Measurements from ENCODE around the gene CAPZB.
"Not testable (repeated sequence)": the region's sequence is repeated elsewhere in the genome, so short reads cannot be mapped to it uniquely, and the experiment has no call there.

CAPZB gene

DNA sequence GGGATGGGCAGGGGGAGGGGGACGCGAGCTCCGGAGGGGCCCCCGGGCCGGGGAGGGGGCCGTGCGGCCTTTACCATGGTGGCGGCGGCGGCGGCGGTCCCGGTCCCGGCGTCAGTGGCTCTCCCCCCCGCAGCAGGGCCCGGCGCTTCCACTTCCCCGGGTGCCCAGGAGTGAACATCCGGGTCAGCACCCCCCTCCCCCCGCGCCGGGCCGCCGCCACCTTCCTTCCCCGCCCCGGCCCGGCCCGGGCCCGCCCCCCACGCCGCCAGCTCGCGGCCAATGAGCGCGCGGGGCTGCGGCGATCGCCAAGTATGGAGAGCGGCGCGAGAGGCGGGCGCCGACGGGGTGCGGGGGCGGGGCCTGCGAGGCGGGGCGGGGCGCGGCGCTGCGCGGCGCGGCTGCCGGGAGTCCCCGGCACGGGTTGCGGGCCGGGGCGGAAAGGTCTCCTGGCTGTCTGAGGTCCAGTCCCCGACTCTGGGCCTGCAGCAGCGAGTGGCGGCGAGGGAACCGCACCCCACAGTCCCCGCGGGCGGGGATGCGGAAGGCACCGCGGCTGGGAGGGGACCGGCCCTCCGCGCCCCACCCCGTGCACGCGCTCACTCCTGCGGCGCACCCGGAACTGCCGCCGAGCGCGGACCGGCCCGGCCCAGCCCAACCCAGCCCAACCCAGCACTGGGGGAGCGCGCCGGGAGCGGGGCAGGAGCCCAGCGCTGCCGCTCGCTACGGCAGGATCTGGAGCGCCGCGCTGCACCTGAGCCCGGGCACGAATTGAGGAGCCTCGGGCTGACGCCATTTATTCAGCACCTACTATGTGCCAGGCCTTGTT is at the start of gene CAPZB:
CAPZB (minus strand) TSS at position 178 of the 826 bp plus-strand sequence; CDS start at position 77, 101 bp downstream.
- DNase-seq (ENCODE audit: low read depth) = no peak

DNA sequence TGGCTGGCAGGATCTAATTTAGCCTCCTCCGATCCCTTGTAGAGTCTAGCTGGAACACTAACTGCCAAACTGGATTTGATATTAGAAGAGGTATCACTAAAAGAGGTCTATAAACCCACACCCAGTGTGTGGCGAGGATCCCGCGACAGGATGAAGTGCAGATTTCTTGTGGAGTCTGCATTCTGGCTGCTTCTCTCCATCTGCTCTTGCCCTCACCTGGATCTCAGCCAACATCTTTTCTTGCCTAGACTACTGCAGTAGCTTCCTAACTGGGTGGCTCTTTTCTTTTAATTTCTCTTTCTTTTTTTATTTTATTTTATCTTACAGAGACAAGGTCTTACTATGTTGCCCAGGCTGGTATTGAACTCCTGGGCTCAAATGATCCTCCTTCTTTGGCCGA is 48.9 kb upstream of the CAPZB start:
- no peak for DNase-seq (ENCODE audit: low read depth)

DNA sequence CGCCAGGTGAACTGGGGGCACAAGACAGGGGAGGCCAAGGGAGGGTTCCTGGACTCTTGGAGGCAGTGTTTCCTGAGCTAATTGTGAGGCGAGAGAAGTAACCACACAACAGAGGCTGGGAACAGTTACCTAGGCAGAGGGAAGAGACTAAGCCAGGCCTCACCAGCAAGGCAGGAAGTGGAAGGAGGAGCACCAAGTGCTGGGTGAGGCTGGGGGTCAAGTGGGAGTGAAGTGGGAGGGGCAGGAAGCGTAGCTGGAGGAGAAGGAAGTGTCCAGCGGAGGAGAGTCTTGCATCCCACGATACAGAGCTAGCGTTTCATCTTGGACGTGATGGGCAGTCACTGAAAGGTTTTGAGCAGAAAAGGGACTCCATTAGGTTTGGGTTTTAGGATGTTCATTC is 48.3 kb upstream of the CAPZB start:
- no peak for DNase-seq (ENCODE audit: low read depth)

DNA sequence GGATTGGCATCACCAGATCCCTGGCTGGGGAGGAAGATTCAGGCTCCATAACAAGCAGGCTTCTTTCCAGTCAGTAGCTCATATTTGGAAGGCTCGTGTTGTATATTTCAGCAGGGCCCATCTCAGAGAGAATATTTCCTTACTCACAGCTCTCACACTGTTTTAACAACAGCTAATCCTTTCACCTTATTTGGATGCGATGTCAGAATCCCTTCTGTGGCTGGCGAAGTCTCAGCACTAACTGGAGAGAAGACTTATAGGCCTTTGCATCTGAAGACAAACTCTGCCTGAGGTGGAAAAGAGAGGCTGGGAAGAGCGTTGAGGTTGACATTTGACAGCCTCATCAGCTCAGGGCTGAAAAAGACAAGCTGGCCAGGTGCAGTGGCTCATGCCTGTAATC is 47.2 kb upstream of the CAPZB start:
- no peak for DNase-seq (ENCODE audit: low read depth)

DNA sequence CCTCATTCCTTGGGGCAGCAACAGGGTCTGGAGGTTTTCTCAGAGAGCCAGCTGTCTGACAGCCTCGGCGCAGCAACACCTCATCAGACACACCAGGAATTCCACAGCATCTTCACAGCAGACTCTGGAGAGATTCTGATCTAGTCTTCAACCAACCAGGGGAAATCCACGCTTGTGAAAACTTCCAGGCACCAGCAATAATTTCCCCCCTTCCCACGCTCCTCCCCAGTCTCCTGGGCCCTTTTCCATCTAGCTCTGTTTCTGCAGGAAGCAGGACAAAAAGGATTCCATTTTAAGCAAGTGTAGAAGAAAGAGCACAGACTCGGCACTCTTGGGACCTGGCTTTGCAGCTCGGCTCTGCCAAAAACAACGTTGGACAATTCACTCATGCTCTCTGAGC is 44.3 kb upstream of the CAPZB start:
- no peak for DNase-seq (ENCODE audit: low read depth)

DNA sequence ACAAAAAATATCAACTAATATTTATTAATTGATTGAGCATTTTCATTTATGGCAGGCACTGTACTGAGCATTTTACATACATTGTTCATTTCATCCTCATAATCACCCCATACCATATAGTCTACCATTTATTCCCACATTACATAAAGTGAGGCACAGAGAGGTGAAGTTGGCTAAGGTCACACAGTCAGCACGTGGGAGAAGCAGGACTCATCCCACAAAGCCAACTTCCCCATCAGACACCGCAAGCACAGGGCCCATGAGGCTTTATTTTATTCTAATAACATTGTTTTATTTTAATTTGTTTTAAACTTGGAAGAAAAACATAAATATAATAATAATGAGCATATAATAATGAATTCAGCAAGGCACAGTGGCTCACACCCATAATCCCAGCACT is 43.1 kb upstream of the CAPZB start:
- DNase-seq (ENCODE audit: low read depth) = no peak

DNA sequence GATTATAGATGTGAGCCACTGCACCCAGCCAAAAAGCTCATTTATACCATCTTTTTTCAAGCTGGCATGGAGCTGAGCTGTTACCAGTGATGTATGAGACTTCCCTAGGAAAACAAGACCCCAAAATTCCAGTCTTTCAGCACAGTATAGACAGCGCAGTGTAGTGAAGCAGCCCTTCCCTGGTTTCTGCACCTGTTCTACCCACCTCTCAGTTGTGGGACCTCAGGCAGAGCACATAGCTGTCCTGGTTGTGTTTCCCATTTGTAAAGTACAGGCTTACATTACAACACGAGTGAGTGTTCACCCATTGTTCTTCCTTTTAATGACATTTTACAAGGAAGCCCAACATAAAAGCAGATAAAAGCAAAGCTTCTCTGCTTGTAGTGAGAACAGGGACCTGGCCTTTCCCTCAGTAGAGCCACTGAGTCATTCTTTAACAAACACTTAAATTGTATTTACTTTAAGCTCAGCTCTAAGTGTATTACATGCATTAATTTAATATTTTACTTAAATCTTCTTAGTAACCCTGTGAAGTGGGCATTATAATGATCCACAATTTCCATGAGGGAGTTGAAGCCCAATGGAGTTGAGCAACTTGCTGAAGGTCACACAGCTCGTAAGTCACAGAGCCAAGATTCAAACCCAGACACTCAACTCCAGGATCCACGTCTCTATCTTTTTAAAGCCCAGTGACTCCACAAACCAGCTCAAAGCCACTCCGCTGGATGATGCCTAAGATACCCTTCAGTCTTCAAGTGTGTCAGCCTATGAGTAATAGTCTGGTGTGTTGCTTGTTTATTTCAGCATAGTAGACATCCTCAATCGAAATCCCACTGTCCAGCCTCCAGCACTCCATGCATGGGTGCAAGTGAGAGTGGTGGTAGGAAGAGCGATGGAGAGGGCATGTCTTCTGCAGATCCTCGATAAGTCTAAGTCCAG is 40.5 kb upstream of the CAPZB start:
- no peak for DNase-seq (ENCODE audit: low read depth)

DNA sequence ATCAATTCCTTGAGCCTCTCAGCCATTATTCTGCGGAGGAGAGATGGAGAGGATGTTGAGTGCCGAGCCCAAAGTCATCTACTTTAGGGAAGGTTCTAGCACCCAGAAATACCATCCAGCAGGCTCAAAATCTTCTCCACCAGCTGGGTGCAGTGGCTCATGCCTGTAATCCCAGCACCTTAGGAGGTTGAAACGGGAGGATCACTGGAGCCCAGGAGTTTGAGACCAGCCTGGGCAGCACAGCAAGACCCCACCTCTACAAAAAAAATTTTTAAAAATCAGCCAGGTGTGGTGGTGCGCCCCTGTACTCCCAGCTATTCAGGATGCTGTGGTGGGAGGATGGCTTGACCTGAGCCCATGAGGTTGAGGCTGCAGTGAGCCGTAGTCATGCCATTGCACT is 39.5 kb upstream of the CAPZB start:
- no peak for DNase-seq (ENCODE audit: low read depth)

DNA sequence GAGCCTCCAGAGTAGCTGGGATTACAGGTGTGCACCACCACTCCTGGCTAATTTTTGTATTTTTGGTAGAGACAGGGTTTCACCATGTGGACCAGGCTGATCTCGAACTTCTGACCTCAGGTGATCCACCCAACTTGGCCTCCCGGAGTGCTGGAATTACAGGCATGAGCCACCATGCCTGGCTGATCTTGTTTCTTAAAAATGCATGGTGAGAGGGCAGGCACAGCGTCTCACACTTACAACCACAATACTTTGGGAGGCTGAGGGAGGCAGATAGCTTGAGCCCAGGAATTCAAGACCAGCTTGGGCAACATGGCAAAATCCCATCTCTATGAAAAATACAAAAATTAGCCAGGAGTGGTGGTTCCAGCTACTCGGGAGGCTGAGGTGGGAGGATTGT is 37.2 kb upstream of the CAPZB start:
- not testable (repeated sequence) for DNase-seq (ENCODE audit: low read depth)

DNA sequence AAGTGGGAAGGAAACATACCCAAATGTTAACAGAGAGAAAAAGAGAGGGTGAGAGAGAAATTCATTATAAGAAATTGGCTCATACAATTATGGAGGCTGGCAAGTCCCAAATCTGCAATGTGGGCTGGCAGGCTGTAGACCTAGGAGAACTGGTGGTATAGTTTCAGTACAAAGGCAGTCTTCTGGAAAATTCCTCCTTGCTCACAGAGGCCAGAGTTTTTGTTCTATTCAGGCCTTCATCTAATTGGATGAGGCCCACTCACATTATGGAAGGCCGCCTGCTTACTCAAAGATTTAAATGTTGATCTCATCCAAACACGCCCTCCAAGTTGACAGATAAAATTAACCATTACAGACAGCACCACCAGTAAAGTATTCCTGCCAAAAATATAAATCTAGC is 36.1 kb upstream of the CAPZB start:
- no peak for DNase-seq (ENCODE audit: low read depth)

DNA sequence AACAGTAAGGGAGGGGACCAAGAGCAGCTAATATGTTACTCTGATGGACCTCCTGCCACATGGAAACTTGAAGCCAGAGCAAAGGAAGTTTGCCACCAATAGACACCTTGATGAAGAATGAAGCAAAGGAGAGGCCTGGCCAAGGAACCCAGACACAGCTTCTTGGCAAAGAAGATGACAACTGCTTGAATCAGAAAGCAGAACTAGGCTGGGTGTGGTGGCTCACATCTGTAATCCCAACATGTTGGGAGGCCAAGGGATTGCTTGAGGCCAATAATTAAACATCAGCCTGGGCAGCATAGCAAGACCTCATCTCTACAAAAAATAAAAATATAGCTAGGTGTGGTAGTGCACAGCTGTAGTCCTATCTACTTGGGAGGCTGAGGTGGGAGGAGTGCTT is 31.7 kb upstream of the CAPZB start:
- no peak for DNase-seq (ENCODE audit: low read depth)

DNA sequence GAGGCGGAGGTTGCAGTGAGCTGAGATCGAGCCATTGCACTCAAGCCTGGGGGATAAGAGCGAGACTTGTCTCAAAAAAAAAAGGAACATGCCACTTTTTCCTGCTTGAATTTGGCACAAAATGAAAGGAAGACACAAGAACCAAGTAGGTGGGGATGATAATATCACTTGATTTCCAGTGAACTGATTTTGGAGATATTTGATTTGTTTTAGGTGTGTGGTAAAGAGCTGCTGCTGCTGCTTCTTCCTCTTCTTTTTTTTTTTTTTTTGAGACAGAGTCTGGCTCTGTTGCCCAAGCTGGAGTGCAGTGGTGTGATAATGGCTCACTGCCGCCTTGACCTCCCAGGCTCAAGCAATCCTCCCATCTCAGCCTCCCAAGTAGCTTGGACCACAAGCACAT is 29.9 kb upstream of the CAPZB start:
- DNase-seq (ENCODE audit: low read depth) = no peak

DNA sequence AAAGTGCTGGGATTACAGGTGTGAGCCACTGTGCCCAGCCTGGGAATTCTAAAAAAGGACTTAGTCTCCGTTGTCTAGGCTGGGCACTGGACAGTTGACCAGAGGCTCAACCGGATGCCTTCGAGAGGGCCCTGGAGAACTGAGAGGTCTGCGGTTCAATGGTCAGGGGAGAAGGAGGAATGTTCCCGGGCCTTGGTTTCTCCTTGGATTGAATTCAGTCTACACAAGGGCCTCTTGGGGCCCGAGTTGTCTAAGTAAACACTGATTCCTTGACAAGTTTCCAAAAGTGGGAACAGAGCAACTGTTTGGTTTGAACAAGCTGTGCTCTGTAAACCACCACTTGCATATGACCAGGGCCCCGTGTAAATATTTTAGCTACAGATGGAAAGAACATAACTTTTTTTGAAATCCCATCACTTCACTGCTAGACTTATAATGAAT is 29.1 kb upstream of the CAPZB start:
- no peak for DNase-seq (ENCODE audit: low read depth)

DNA sequence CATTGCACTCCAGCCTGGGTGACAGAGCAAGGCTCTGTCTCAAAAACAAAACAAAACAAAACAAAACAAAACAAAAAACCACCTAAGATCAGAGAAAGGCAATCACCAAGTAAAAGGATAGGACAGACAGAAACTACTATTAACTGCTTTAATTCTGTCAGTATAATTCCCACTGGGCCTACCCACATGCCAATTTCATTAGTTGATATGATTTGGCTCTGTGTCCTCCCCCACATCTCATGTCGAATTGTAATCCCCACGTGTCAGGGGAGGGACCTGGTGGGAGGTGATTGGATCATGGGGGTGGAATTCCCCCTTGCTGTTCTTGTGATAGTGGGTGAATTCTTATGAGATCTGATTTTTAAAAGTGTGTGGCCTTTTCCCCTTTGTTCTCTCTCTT is 27.2 kb upstream of the CAPZB start:
- no peak for DNase-seq (ENCODE audit: low read depth)

DNA sequence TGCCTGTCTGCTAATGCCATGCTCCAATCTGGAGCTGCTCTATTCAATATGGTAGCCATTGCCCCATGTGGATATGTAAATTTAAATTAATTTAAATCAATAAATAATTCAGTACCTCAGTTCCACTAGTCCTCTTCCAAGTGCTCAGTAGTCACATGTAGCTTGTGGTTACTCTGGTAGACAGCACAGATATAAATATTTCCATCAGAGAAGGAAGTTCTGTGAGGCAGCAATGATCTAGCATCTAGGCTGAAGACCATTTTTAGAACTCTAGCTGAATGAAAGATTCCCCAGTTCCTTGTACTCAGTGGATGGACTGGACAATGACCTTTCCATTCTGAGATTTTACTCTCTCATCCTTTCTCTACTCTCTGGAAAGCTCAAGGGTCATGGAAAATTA is 25.8 kb upstream of the CAPZB start:
- DNase-seq (ENCODE audit: low read depth) = no peak

DNA sequence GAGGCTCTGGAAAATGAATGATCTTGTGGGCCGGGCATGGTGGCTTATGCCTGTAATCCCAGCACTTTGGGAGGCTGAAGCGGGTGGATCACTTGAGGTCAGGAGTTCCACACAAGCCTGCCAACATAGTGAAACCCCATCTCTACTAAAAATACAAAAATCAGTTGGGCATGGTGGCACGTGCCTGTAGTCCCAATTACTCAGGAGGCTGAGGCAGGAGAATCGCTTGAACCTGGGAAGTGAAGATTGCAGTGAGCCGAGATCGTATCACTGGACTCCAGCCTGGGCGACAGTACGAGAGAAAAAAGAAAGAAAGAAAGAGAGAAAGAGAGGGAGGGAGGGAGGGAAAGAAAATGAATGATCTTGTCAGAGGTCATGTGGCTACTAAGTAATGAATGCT is 24.3 kb upstream of the CAPZB start:
- not testable (repeated sequence) for DNase-seq (ENCODE audit: low read depth)

DNA sequence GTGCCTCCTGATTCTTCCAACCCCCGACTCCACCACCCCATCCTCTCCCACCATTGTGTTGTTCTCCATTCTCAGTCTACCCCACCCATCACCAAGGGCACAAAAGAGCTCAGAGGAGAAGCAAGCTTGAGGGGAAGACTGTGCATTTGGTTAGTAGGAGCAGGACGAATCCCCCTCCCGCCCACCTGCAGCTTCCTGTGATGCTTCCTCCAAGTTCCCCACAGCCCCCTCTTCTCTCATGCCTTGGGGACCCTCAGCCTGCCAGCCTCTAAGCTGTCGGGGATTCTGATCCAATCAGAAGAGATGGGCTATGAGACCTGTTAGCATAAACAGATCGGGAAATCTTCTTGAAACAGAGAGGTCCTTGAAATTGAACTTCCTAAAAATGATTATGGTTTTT is 22.2 kb upstream of the CAPZB start:
- no peak for DNase-seq (ENCODE audit: low read depth)

DNA sequence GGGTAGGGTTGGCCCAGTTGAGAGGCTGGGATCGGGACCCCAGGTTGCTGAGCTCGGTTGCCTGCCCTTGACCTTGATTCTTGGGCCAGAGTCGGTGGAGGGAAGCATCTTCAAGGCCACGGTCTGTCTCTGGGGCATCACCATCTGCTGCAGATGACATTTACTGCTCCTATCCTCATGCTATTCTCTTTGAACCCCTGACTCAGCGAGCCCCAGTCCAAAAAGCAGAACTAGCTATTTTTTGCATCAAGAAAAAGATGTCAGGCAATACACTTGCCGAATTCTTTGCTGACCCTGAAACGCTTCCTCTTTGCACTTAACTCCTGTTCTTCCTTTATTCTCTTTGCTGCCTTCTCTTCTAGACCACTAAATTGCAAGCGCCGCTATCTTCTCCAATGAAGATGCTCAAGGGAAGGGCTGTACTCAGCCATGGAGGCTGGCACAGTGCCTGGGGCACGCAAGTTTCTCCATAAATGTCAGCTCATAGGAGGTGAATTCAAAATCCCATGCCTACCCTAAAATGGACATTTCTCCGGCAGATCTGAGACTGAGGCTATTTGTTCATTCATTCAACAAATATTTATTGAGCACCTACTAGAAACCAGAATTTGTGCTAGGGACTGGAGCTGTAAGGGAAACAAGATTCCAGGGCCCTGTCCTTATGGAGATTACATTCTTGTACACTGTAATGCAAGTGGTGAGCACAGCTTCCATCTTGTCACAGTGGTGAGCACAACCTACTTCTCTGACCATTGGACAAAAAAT is 20.5 kb upstream of the CAPZB start:
- DNase-seq (ENCODE audit: low read depth) = no peak

DNA sequence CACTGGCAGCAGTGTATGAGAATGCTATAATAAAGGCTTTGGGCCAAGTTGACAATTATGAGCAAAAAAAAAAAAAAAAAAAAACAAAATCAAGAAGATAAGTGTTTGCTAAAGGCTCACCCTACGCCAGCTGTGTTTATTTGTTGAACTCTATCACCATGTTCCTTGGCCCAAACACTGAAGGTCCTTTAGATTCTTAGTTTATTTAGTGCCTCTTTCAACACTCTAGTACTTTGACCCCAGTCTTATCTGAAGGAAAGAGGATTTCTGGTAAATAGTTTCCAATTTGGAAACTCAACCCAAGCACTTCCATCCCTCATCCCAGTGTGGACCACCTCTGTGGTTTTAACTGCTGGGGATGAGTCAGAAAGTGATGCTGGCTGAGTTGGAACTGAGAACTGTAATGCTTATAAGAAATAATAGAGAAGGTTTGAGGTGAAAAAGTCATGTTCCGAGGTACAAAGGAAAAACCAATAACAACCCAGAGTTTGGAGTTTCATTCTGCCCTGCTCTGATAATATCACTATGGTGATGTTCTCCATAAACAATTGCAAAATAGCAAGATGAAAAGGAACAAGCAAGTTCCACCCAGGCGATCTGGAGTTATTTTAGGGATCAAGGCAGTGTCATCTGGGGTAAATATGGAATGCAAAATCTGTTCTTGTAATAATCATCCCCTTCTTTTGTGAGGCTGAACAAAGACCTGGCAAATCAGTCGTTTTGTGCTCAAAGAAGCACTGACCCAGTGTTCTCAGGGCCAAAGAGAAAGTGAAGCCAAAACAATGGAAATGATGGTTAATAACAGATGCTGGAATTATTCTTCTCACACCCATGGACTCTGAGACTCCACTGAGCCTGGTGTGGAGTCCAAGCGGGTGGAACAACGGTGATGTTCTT is 19.7 kb upstream of the CAPZB start:
- peak; percentile 43 for DNase-seq (ENCODE audit: low read depth)

DNA sequence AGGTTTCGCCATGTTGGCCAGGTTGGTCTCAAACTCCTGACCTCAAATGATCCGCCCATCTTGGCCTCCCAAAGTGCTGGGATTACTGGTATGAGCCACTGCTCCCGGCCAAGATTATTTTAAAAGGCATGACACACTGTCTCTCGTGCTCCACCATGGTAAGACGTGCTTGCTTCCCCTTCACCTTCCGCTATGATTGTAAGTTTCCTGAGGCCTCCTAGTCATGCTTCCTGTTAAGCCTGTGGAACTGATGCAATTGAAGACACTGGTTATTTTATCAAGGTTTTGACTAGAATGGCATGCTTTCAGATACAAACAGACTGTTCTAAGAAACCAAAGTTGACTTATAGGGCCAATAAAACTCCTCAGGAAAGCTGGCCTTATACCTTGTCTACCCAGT is 16.9 kb upstream of the CAPZB start:
- DNase-seq (ENCODE audit: low read depth) = not testable (repeated sequence)

DNA sequence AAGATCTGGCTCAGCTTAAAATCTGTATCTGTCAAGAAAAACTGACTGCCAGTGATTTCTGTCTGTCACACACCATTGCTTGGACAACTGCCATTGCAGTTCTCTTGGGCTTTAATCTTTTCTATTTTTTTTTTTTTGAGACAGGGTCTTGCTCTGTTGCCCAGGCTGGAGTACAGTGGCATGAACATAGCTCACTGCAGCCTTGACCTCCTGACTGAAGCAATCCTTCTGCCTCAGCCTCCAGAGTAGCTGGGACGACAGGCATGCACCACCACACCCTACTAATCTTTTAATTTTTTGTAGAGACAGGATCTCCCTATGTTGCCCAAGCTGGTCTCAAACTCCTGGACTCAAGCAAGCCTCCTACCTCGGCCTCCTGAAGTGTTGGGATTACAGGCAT is 14.5 kb upstream of the CAPZB start:
- DNase-seq (ENCODE audit: low read depth) = not testable (repeated sequence)

Data from GM04503 (cell line).